GM21529 (cell line): ENCODE measurements around the gene FGF16.
"Not testable (repeated sequence)": the region's sequence is repeated elsewhere in the genome, so short reads cannot be mapped to it uniquely, and the experiment has no call there.

Experiments
- ATAC-seq: cut with Tn5 transposase; IDR thresholded peaks from one replicate; pipeline ENCODE4 v1.9.1; 2021; ENCODE audit not compliant: unreplicated experiment

The FGF16 gene

GRCh38 chrX:77446029-77446585 lies 1.1 kb upstream of the FGF16 start:
- no peak for ATAC-seq

DNA sequence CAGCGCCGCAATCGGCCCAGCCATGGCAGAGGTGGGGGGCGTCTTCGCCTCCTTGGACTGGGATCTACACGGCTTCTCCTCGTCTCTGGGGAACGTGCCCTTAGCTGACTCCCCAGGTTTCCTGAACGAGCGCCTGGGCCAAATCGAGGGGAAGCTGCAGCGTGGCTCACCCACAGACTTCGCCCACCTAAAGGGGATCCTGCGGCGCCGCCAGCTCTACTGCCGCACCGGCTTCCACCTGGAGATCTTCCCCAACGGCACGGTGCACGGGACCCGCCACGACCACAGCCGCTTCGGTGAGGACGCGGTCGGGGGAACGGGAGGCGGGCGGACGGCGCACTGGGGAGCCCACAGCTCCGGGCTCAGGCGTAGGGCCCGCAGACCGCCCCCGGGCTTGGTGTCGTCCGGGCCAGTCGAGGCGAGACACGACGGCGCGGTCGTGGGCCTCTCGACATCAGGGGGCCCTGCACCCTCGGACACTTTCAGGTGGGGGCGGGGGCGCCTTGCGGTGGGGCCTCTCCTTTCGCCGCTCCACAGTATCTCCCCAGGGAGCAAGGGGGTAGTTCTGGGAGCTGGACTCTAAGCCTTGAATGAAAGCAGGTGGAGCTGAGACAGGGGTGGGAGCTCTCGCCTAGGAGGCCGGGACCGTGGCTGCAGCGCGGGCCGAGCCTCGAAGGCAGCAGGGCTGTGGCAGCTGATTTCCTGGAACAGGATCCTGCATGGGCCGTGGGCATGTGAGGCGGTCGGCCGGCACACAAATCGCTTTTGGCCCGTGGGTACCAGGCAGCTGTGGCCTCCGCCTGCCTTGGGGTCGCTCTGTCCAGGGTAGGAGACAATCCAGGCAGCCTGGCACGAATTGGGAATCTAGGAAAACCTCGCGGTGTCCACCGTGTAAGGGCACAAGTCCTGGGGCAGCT lies 722 bp downstream of the FGF16 start:
- ATAC-seq: no peak

DNA sequence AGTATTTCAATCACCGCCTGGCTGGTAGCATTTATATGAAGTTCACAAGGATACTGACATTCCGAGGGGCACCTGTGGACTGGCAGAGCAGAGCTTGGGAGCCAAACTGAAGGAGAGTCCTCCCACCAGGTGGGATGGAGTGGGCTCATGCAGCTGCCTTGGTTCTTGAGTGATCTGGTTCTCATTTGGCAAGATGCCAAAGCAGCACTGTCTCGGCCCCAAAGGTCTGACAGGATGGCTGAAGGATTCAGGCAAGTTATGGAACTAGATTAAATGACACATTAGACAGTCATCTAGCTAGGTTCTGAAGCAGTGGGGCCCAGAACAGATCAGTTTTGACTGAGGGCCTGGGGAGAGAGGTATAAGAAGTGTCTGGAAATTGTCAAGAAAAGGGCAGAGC lies 3.2 kb downstream of the FGF16 start:
- no peak for ATAC-seq

DNA sequence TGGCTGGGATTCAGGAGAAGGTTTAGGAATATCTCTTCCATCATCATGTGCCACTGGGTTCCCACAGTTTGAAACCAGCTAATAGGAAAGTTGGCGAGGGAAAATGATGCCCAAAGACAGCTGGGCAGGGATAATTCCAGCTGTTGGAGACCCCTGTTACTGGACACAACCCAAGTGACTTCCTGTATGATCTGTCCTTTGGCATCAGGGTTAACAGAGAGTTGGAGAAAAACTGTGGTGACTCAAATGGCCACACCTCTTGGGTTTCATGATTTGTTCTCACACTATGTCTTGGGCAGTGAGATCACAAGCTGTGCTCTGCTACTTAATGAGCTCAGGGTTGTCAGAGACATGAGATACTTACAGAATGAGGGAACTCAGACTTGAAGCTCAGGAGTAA lies 3.8 kb downstream of the FGF16 start:
- no peak for ATAC-seq

- ATAC-seq: no peak
Measured at GRCh38 chrX:77453190-77453589, 6.0 kb downstream of the FGF16 start.

GRCh38 chrX:77455437-77455836 lies 8.2 kb downstream of the FGF16 start:
- ATAC-seq: no peak

- ATAC-seq: no peak
Measured at GRCh38 chrX:77484045-77484444, 36.9 kb downstream of the FGF16 start.

DNA sequence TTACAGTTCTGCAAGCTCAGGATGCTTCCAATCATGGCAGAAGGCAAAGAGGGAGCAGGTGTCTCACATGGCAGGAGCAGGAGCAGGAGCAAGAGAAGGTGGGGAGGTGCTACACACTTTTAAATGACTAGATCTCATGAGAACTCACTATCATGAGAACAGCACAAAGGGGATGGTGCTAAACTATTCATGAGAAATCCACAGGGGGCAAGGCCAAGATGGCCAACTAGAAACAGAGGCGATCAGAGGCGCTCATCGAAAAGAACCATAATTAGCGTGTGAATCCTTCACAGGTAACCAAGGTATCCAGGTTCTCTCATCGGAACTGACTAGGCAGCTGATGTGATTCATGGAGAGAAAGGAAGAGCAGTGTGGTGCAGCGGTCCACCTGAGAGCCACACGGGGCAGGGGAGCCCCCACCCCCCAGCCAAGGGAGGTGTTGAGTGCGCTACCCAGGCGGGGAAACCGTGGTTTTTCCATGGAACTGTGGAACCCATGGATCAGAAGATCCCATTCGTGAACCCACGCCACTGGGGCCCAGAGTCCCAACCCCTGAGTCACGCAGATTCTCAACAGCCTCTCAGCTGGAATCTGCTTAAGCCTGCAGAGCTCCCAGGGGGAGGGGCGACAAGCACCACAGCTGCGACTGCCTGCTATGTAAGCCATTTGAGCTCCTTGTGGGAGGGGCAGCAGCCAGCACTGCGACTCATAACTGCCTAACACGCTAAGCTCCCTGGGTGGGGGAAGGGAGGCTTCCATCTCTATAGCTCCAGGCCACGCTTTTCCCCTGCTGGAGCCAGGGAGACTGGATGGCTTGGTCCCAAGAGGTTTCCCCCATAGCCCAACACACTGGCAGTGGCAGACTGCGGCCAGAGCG lies 46.7 kb downstream of the FGF16 start:
- ATAC-seq: no peak

DNA sequence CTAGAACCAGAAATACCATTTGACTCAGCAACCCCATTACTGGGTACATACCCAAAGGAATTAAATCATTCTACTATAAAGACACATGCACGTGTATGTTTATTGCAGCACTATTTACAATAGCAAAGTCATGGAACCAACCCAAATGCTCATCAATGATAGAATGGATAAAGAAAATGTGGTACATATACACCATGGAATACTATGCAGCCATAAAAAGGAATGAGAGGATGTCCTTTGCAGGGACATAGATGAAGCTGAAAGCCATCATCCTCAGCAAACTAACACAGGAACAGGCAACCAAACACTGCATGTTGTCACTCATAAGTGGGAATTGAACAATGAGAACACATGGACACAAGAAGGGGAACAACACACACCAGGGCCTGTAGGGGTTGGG lies 53.0 kb downstream of the FGF16 start:
- ATAC-seq: not testable (repeated sequence)

GRCh38 chrX:77502951-77503525 lies 55.8 kb downstream of the FGF16 start:
- ATAC-seq: no peak

- no peak for ATAC-seq
Measured at GRCh38 chrX:77505227-77505626, 58.0 kb downstream of the FGF16 start.
